Measurements from ENCODE around the gene SREK1IP1.
A peak's percentile ranks its signal among the peaks of the same experiment; 100 is the strongest.
"Not testable (repeated sequence)": the region's sequence is repeated elsewhere in the genome, so short reads cannot be mapped to it uniquely, and the experiment has no call there.

SREK1IP1 gene

DNA sequence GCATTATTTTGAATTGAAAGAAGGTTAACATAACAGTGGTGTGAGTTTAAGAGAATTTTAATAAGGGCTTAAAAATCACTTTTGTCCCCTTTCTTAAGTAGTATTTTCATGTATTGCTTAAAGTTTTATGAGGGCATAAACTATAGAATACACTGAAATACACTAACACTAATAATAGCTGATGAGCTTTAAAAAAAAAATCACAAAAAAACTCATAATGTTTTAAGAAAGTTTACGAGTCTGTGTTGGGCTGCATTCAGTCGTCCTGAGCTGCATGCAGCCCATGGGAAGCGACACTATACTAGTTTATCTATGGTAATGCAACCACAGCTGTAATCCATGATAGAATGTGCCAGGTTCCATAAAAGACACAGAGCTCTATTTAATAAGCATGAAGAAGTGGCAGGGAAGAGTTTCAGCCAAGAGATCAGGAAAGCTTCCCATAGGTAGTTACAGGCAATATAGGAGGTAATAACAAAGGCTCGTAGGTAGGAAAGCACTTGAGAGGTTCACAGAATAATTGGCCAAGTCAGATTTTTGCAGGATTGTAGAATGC, 4.5 kb downstream of the SREK1IP1 start:
- no peak for DNase-seq (ENCODE audit: low read depth)

DNA sequence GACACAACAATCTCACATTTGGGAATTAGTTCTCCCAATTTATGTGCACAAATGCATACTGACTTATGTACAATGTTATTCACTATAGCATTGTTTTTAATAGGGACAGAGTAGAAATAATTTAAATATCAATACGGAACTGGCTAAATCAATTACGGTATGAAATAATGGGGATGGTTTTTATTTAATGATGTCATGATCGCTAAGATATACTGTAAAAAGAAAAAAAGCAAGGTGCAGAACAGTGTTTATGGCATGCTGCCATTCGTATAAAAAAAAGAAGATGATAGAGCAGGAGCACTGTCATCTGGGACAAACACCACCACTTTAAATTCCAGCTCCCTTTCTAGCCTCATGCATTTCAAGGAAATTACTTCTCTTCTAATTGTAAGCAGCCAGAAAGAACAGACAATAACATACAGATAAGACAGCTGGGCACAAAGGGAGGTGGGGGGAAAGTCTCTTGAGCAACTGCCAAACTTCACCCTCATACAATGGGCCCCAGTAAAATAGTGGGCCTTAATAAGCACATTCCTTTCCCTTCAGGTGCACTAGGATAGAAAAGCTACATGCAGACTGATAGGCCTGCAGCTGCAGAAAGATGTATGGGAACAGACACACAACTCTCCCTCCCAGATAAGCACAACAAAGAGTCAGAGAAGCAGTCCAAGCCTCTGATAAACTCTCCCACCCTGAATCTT, 8.4 kb downstream of the SREK1IP1 start:
- DNase-seq (ENCODE audit: low read depth), result no peak

DNA sequence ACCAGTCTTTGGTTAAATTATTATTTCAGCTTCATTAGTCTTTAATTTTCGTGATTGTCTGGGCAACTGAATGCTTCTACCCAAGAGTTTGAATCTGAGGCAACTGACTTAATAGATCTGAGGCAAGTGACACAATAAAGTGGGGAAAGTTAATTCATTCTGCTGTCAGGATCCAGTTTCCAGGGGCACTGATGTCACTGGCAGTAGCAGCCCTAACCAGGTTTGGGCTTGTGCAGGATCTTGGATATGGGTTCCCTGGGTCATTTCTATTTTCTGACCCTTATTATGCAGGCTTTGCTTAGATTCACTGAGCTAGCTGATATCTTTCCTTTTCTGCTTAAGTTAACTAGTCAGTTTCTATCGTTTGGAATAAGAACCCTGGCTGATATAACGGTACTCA, 9.6 kb downstream of the SREK1IP1 start:
- no peak for DNase-seq (ENCODE audit: low read depth)

DNA sequence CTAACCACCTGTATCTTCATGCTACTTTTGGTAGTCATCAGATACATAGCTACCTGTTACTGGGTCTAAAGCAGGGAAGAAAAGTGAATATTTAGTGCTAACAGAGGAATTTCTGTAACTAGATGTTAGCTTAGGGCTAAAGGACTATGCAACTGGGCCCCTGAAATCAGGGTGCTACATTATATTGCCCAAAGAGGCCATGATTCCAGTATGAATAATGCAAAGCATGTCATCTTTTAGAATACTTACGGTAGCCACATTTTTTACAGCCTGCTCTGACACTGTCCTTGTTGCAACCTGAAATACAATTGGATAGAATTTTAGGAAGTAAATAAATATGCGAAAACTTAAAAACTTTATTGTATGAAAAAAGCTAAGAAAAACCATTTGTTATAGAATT, 14.4 kb downstream of the SREK1IP1 start:
- no peak for DNase-seq (ENCODE audit: low read depth)

DNA sequence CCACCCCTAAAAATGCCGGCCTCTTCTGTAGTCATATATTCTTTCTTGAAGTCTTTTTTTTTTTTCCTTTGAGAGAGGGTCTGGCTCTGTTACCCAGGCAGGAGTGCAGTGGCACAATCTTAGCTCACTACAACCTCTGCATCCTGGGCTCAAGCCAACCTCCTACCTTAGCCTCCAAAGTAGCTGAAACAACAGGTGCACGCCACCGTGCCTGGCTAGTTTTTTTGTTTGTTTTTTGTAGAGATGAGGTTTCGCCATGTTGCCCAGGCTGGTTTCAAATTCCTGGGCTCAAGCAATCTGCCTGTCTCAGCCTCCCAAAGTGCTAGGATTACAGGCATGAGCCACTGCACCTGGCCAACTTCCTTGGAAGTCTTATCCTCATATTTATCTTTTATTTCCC, 19.1 kb downstream of the SREK1IP1 start:
- DNase-seq (ENCODE audit: low read depth), result no peak

DNA sequence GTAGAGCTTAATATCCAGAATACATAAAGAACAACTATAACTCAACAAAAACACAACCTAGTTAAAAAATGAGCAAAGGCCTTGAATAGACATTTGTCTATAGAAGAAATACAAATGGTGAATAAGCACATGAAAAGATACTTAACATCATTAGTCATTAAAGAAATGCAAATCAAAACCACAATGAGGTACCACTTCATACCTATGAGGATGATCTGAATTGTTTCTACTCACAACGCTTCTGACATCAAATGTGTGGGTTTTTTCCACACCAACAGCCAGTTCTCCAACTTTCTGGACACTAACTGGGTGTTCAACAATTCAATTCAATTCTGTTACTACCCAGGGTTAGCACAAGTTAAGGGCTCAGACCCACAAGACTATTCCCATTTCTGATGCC, 22.0 kb downstream of the SREK1IP1 start:
- DNase-seq (ENCODE audit: low read depth), result no peak

DNA sequence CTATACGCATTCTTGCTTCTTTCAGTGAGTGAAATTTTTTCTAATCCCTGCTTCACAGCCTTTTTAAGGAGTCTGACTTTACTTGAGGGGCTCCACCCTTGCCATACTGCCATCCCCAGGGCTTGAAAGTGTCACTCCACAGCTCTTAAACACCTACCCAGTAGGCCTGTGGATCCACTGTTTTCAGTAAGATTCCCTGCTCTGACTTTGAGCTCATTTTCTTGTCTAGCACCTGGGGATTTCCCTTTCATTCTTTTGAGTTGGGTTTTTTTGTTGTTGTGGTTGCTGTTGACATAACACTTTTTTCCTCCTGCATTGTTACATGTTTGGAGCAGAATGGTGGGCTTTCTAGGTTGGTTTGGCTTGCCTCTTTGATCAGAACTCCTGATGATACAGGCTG, 23.6 kb downstream of the SREK1IP1 start:
- DNase-seq (ENCODE audit: low read depth), result no peak

DNA sequence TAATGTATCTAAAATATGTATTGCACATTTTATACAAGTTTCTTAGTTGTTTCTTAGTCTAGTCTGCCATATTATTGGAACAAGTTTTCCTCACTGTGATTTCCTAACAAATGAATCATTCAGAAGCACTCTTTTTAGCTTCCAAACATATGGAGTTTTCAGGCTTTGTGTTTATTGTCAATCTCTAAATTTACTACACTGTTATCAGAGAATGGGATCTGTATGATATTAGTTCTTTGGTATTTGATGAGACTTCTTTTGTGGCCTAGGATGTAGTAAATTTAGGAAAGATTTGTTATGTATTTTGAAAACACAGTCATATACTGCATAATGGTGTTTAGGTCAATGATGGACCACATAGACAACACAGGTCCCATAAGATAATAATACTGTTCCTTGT, 25.7 kb downstream of the SREK1IP1 start:
- no peak for DNase-seq (ENCODE audit: low read depth)

DNA sequence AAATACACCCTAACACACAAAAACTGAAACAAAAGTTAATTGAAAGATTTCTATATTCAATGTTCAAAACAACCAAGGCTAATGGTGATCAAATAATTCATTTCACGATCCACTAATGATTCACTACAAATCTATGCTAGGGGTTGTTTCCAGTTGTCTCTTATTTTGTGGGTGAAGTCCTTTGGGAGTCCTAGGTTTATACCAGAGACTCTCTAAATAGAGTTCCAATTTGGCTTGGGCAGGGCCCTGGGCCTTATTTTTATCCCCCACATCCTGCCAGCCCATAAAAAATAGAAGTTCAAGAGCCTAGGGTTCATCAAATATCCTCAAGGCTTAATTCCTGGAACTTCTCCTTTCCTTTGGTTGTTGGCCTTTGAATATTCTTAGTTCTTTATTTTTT, 26.1 kb downstream of the SREK1IP1 start:
- no peak for DNase-seq (ENCODE audit: low read depth)

DNA sequence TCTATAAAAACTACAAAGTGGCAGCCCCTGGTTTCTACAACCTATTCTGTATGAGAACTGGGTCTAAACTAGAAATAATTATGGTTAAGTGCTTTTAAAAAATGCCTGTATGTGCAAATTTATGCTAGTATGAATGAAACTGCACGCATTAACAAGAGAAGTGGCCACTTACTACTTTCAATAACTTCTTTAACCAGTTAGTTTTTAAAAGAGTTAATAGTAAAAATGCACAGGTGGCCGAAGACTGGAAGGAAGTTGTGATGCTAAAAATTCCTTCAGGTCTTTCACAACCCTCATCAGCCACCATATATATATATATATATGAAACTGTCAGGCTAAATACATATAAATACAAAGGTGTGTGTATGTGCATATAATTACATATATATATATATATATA, 41.3 kb downstream of the SREK1IP1 start:
- DNase-seq (ENCODE audit: low read depth), result no peak

DNA sequence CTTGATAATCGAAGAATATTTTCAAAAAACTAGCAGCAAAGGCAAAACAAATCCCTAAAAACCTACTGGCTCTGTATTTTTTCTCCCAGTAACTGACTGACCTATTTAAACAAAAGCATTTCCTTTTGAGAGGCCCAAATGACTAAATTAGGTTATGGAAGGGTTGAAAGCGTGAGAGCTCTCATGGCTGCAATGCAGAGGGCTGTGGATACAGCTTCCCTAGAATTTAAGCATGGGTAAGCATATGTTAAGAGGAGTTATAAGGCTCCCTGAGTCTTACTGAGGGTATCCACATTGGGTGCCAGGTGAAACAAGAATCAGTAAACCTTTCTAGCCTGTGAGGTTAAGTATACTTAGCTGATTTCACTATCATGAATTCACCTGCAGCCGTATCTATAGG, 45.9 kb downstream of the SREK1IP1 start:
- DNase-seq (ENCODE audit: low read depth), result no peak

DNA sequence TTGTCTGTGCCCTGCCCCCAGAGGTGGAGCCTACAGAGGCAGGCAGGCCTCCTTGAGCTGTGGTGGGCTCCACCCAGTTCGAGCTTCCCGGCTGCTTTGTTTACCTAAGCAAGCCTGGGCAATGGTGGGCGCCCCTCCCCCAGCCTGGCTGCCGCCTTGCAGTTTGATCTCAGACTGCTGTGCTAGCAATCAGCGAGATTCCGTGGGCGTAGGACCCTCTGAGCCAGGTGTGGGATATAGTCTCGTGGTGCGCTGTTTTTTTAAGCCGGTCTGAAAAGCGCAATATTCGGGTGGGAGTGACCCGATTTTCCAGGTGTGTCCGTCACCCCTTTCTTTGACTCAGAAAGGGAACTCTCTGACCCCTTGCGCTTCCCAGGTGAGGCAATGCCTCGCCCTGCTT, 54.0 kb downstream of the SREK1IP1 start:
- not testable (repeated sequence) for DNase-seq (ENCODE audit: low read depth)

DNA sequence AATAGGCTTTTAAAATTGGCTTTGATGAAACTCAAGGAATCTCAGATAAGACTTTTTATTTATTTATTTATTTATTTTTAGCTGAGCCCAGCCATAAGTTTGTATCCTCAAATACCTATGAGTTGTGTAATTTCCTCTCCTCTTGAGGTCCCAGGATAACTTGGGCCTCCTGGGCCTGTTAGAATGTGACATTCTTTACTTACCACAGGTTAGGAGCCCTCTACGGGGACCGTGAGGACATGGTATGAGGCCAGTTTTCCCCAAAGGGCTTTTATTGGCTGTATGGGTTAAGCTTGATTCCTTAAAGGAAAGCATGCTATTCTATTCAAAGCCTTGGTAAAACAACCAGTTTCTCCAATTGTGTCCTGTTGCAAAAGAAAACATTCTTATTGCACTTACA, 61.3 kb downstream of the SREK1IP1 start:
- DNase-seq (ENCODE audit: low read depth), result peak; percentile 0

DNA sequence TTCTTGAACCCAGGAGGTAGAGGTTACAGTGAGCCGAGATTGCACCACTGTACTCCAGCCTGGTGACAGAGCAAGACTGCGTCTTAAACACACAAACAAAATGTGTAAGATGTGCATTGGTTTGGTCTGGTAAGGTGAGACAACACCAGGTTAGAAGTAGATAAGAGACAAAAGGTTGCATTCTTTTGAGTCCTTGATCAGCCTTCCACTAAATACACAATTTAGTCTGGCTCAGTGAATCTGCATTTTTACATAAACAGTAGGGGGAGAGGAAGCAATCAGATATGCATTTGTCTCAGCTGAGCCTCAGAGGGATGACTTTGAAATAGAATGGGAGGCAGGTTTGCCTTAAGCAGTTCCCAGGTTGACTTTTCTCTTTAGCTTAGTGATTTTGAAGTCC, 62.4 kb downstream of the SREK1IP1 start:
- not testable (repeated sequence) for DNase-seq (ENCODE audit: low read depth)

DNA sequence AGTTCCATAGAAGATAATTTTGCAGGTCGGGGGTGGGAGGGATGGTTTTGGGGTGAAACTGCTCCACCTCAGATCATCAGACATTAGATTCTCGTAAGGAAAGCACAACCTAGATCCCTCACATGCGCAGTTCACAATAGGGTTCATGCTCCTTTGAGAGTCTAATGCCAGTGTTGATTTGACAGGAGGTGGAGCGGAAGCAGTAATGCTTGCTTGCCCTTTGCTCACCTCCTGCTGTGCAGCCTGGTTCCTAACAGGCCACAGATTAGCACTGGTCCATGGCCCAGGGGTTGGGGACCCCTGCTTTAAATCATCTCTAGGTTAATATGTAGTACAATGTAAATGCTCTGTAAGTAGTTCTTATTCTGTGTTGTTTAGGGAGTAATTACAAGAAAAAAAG, 67.7 kb downstream of the SREK1IP1 start:
- DNase-seq (ENCODE audit: low read depth), result no peak

DNA sequence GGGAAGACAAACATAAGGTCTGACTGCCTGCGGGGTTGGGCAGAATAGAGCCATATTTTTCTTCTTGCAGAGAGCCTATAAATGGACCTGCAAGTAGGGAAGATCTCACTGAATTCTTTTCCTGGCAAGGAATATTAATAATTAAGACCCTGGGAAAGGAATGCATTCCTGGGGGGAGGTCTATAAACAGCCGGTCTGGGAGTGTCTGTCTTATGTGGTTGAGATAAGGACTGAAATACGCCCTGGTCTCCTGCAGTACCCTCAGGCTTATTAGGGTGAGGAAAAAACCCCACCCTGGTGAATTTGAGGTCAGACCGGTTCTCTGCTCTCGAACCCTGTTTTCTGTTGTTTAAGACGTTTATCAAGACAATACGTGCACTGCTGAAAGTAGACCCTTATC, 72.1 kb downstream of the SREK1IP1 start:
- not testable (repeated sequence) for DNase-seq (ENCODE audit: low read depth)

DNA sequence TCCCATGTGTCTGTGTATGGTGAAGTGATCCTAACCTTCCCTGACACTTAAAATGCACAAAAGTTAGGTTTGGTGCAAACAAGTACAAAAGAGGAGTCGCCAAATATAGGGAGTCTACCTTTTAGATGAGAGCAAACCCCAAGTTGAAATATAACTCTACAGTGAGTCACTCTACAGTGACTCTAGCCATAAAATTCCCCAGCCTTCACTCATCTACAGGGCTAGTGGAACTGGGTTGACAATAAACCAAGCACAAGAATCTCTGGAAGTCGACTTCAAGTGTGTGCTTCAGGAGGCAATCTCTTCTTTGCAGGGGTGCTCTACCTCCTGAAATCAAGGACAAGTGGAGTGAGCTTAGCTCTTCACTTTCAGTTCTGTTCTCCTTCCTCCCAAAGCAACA, 74.9 kb downstream of the SREK1IP1 start:
- peak; percentile 8 for DNase-seq (ENCODE audit: low read depth)

DNA sequence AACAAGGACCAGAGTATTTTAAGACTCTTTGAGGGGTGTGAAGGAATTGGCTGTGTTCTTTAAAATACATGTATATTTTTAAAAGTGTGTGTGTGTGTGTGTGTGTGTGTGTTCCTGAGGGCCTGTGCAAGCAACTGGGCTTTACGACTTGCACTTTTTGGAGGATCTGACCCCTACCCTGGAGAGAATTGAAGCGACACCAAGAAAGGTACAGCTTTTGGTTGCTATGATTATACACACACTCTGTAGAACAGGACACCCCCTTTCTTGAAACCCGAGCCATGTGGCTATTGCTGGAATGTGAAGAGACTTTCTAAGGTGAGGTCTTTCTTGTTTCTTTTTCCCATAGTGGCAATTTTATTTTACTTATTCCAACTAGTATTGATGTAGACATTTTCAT, 77.2 kb downstream of the SREK1IP1 start:
- no peak for DNase-seq (ENCODE audit: low read depth)

DNA sequence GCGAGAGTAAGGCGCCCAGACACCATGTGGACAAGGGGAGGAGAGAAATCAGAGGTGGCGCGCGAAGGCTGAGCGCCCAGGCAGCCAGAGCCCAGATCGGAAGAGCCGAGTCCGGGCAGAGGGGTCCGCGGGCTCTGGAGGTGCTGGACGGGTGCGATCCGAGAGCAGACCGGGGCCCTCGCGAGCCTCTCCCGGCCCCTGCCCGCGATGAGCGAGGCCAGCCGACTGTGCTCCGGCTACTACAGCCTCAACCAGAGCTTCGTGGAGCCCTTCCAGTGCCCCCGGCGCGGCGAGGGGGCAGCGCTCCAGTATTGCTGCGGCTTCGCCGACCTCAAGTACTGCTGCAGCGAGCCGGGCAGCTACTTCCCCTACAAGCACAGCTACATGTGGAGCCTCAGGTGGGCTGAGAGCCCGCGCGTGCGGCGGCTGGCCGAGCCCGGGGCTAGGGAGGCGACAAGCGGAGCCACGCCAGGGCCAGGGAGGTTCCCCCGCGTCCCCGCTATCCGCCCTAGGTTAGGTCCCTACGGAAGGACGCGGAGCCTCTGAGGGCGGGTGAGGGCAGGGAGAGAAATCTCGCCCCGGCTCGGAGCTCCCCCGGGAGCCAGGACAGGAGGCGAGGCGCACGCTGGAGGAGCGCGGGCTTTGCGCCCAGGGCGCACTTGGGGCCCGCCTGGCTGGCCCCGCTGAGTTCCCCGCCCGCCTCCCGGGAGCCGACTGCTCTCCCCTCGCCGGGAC, 77.9 kb downstream of the SREK1IP1 start, which contains the start of gene SHISAL2B:
TSS of gene SHISAL2B (plus strand) at position 87 of the 735 bp plus-strand sequence. CDS start at position 208, 121 bp downstream.
- DNase-seq (ENCODE audit: low read depth), result no peak

DNA sequence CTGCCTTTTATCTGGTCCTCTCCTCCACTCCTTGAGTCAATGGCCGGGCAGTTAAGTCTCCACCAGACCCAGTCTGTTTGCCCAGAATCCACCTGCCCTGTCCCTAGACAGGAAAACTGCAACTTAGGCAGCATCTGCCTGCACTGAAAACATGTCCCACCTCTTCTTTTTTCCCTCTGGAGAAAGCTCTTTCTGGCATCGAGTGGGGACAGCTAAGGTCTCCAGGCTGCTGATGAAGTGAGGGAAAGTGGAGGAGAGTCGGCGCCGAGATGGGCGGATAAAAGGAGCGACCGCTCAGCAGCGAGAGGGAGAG, 78.4 kb downstream of the SREK1IP1 start:
- DNase-seq (ENCODE audit: low read depth), result no peak

DNA sequence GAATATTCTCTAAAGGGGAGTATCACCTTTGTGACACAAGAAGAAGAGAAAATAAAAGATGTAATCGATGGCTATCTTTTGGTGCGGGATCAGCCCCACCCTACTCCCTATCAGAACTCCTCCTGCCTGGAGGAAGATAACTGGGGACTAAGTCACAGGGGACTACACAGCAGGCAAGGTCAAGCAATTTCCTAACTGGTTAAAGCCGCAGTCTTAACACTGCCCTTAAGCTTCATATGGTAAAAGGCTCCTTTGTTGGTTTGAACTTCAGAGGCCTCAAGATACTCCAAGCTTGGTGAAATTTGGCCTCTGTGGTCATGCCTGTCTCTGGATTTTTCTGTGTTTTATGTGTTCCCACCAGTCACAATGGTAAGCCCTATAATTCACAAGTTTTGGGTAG, 79.5 kb downstream of the SREK1IP1 start:
- DNase-seq (ENCODE audit: low read depth), result no peak

DNA sequence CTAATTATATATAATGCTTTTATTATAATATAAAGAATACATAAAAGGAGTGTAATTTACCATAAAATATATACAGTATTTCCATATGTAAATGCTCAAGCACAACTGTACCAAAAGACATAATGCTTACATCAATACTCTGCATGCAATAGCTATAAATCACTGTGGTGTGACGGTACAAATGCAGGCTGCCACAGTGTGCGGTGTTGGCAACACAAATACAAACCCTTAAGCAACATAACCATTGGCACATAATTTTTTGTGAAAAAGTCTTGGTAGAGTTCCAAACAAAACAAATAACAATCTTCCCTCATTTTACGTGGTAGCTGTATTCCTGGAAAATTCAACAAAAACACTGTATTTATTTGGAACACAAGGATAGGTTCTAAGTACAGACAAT, 80.1 kb downstream of the SREK1IP1 start:
- DNase-seq (ENCODE audit: low read depth), result no peak

DNA sequence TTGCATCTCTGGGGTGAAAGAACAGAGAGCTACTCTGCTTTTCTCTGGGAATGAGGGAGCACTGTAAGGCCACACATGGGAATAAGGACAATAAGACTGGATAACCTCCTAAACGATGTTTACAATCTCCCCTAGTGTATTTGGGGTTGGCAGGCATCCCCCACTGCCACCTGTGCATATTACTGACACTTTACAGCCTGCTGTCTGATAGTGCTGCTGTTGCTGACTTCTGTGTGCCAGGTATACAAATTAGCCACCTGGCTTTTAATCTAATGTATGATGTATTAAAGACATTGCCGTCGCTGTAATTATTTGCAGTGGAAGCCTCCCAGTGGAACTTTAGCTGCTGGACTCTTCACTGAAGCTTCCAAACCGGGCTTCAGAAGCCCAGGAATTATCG, 82.6 kb downstream of the SREK1IP1 start:
- no peak for DNase-seq (ENCODE audit: low read depth)

DNA sequence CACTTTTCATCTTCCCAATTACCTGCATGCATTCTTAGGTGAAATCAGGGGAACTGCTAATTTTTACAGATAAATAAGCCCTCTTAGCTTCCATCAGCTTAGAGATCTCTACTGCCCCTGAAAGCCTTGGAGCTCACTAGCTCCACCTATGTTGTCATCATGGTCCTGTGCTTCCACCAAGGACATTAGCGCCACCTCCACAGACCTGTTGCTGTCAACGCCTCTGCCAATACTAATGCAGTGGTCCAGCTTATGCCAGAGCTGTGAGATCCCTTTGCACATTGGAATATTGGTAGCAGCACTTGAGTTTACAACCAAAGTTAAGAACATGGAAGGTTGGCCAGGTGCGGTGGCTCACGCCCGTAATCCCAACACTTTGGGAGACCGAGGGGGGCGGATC, 85.9 kb downstream of the SREK1IP1 start:
- DNase-seq (ENCODE audit: low read depth), result no peak
